RWPE2 (cell line): ENCODE measurements around the gene NR0B1.

Source experiments
- ATAC-seq: fragments of 200-7000 bp; cut with Tn5 transposase; 3 replicates; pipeline ENCODE4 v1.9.1; 2021; ENCODE audit warnings: low read depth
- DNase-seq: peaks from one replicate; pipeline ENCODE4 v3.0.0-alpha.2; 2020; ENCODE audit warnings: low spot score
- H3K27ac ChIP-seq: fragments of 450-650 bp; 2 replicates; pipeline ENCODE4 v1.5.1; 2017; ENCODE audit warnings: mild to moderate bottlenecking; ENCODE audit not compliant: poor library complexity, severe bottlenecking
- H3K27me3 ChIP-seq: fragments of 250-450 bp; sonication (Bioruptor Pico); 2 replicates; pipeline ENCODE4 v1.5.1; 2021; ENCODE audit warnings: mild to moderate bottlenecking, moderate library complexity; ENCODE audit not compliant: insufficient read depth, poor library complexity, severe bottlenecking
- H3K36me3 ChIP-seq: fragments of 250-450 bp; sonication (Bioruptor Pico); 2 replicates; pipeline ENCODE4 v1.5.1; 2020; ENCODE audit warnings: low read depth, mild to moderate bottlenecking, moderate library complexity
- H3K4me1 ChIP-seq: fragments of 250-450 bp; sonication (Bioruptor Pico); 2 replicates; pipeline ENCODE4 v1.5.1; 2021; ENCODE audit warnings: mild to moderate bottlenecking, moderate library complexity; ENCODE audit not compliant: insufficient read depth, poor library complexity, severe bottlenecking
- H3K4me3 ChIP-seq: fragments of 250-450 bp; sonication (Bioruptor Pico); 2 replicates; pipeline ENCODE4 v1.5.1; 2021; ENCODE audit warnings: mild to moderate bottlenecking, moderate library complexity; ENCODE audit not compliant: severe bottlenecking
- H3K9me3 ChIP-seq: fragments of 250-450 bp; sonication (Bioruptor Pico); 2 replicates; pipeline ENCODE4 v1.5.1; 2021; ENCODE audit warnings: mild to moderate bottlenecking, moderate library complexity; ENCODE audit not compliant: severe bottlenecking
- TF ChIP-seq, protein P1 (sequence below): fragments of 450-650 bp; IDR thresholded peaks from one replicate; pipeline ENCODE4 v1.5.1; 2017; ENCODE audit warnings: mild to moderate bottlenecking, moderate library complexity; ENCODE audit not compliant: poor library complexity, severe bottlenecking

The NR0B1 gene, protein sequence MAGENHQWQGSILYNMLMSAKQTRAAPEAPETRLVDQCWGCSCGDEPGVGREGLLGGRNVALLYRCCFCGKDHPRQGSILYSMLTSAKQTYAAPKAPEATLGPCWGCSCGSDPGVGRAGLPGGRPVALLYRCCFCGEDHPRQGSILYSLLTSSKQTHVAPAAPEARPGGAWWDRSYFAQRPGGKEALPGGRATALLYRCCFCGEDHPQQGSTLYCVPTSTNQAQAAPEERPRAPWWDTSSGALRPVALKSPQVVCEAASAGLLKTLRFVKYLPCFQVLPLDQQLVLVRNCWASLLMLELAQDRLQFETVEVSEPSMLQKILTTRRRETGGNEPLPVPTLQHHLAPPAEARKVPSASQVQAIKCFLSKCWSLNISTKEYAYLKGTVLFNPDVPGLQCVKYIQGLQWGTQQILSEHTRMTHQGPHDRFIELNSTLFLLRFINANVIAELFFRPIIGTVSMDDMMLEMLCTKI

DNA sequence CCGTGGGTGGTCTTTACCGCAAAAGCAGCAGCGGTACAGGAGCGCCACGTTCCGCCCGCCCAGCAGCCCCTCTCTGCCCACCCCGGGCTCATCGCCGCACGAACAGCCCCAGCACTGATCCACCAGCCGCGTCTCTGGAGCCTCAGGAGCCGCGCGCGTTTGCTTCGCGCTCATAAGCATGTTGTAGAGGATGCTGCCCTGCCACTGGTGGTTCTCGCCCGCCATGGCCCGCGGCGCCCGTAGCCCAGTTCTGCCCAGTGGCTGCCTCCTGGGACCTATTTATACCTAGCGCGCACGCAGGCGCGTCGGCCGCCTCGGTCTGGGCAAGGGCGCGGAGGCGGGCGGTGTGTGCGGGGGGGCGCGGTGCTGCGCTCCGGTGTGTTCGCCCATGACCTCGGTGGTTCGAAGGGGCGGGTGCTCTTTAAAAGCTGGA, at the start of gene NR0B1:
NR0B1 (minus strand) TSS at position 252 of the 433 bp plus-strand sequence; CDS start at position 225, 27 bp downstream.
- no peak for ATAC-seq

DNA sequence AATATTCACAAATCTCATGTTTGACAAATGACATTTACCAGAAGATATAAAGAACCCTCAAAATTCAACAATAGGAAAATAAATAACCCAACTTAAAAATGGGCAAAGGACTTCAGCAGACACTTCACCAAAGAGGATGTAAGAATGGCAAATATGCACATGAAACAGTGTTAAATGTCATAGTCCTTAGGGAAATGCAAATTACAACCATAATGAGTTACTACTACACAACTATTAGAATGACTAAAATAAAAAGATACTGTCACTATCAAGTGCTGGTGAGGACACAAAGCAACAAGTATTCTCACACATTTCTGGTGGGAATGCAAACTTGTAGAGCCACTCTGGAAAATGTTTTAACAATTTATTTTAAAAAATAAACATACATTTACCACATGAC, 40.8 kb upstream of the NR0B1 start:
- no peaks in the 10 kb centered on the region for H3K4me1 ChIP-seq
- ATAC-seq (no peak), DNase-seq (no peak)
- H3K27me3 ChIP-seq: no peaks in the 10 kb centered on the region
- TF ChIP-seq, protein P1, sequence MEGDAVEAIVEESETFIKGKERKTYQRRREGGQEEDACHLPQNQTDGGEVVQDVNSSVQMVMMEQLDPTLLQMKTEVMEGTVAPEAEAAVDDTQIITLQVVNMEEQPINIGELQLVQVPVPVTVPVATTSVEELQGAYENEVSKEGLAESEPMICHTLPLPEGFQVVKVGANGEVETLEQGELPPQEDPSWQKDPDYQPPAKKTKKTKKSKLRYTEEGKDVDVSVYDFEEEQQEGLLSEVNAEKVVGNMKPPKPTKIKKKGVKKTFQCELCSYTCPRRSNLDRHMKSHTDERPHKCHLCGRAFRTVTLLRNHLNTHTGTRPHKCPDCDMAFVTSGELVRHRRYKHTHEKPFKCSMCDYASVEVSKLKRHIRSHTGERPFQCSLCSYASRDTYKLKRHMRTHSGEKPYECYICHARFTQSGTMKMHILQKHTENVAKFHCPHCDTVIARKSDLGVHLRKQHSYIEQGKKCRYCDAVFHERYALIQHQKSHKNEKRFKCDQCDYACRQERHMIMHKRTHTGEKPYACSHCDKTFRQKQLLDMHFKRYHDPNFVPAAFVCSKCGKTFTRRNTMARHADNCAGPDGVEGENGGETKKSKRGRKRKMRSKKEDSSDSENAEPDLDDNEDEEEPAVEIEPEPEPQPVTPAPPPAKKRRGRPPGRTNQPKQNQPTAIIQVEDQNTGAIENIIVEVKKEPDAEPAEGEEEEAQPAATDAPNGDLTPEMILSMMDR: no peak
- H3K4me3 ChIP-seq: no peak overlapping the region
- no peaks in the 10 kb centered on the region for H3K9me3 ChIP-seq
- H3K36me3 ChIP-seq: no peaks in the 10 kb centered on the region
- no peak overlapping the region for H3K27ac ChIP-seq

More for the DNA sequence above, at the start of gene NR0B1:
- Histone ChIP-seq H3K9me3 (no peaks in the 10 kb centered on the region), H3K36me3 (no peaks in the 10 kb centered on the region), H3K4me1 (no peaks in the 10 kb centered on the region), H3K27me3 (peaks cover 23% of the 10 kb centered on the region), H3K4me3 (no peak within 1 kb of the TSS), H3K27ac (no peak within 1 kb of the TSS)
- DNase-seq: no peak
- TF ChIP-seq, protein P1: no peak

DNA sequence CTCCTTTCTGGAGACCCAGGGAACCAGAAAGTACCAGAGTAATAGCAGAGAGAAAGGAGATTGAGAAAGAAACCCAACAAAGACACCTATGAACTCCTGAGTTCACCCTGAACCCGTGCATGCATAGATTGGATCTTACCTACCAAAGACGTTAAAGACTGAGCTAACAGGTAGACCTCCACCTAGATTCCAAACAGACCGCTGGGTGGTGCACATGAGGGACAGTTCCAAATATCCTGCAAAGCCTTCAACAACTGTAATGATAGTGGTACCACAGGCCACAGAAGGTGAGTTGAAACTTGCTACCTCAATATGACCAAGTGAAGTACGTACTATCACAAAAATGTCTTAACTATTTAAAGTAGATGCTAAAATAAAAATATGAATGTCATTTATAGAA, 34.0 kb upstream of the NR0B1 start:
- no peak overlapping the region for H3K4me3 ChIP-seq

DNA sequence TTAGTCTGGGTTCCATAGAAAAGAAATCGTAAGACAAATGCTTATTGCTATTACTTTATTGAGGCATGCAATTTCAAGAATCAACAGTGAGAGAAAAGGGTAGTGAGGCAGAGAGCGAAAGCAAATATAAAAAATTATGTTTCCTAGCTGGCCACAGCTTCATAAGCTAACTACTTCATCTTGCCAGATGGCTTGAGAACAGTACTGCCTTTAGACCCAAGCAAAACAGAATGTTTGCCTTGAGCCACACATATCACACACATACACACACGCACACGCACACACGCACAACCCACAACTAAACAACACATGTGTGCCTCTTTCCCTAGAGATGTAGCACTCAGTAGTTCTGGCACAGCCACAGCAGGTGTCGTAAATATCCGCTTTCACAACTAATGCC, 31.6 kb upstream of the NR0B1 start:
- DNase-seq: no peak

More for the DNA sequence above, 34.0 kb upstream of the NR0B1 start:
- Histone ChIP-seq H3K9me3 (no peaks in the 10 kb centered on the region), H3K4me1 (no peaks in the 10 kb centered on the region), H3K27me3 (no peaks in the 10 kb centered on the region), H3K27ac (no peak overlapping the region), H3K36me3 (no peaks in the 10 kb centered on the region)
- ATAC-seq (no peak), DNase-seq (no peak)
- TF ChIP-seq, protein P1: no peak

More for the DNA sequence above, 31.6 kb upstream of the NR0B1 start:
- Histone ChIP-seq H3K4me1 (no peaks in the 10 kb centered on the region), H3K9me3 (no peaks in the 10 kb centered on the region), H3K27ac (no peak overlapping the region), H3K4me3 (no peak overlapping the region), H3K27me3 (no peaks in the 10 kb centered on the region), H3K36me3 (no peaks in the 10 kb centered on the region)
- ATAC-seq: no peak
- TF ChIP-seq, protein P1: no peak
